Jurkat, Clone E6-1 (cell line): ENCODE results near the gene MYH4. TPM values are rescaled to one million over a fixed set of nuclear protein-coding genes. Genes with fewer than 3 reads are reported as not detected.

ENCODE experiments used
- DNase-seq: peaks from one replicate; pipeline ENCODE4 v3.0.0-alpha.2; 2011; ENCODE audit warnings: low read depth, low spot score
- H3K4me3 ChIP-seq: 2 replicates; pipeline ENCODE4 v1.5.1; 2011; ENCODE audit warnings: mild to moderate bottlenecking, low read length, control low read depth, moderate library complexity
- polyA plus RNA-seq: library from polyadenylated mRNA; unstranded; fragments of >200 nt; gene quantifications from one replicate; pipeline ENCODE4 v1.2.1, GENCODE V29; 2012; ENCODE audit warnings: missing spikeins; ENCODE audit not compliant: insufficient read length, insufficient read depth

The MYH4 gene
- polyA plus RNA-seq, result not detected

- no peak within 1 kb of the TSS for H3K4me3 ChIP-seq
- DNase-seq, result no peak
These were observed at the start of gene MYH4 for GRCh38 chr17:10469459-10469858. TSS of gene MYH4 (minus strand) at chr17:10469559. CDS start at chr17:10466745, 2,814 bp downstream.

GRCh38 chr17:10518271-10519037 lies 49.1 kb upstream of the MYH4 start, which contains the start of gene MYH1:
TSS of gene MYH1 (minus strand) at chr17:10518542. CDS start at chr17:10516642, 1,900 bp downstream.
- no peak within 1 kb of the TSS for H3K4me3 ChIP-seq

GRCh38 chr17:10516638-10517037 lies 47.3 kb upstream of the MYH4 start:
- no peak for DNase-seq
- no peak overlapping the region for H3K4me3 ChIP-seq

More at GRCh38 chr17:10518271-10519037, 49.1 kb upstream of the MYH4 start, which contains the start of gene MYH1:
- no peak for DNase-seq

GRCh38 chr17:10516065-10516464 lies 46.7 kb upstream of the MYH4 start:
- no peak overlapping the region for H3K4me3 ChIP-seq
- no peak for DNase-seq

GRCh38 chr17:10513299-10514067 lies 44.1 kb upstream of the MYH4 start:
- no peak overlapping the region for H3K4me3 ChIP-seq
- DNase-seq, result no peak

- H3K4me3 ChIP-seq, result no peak overlapping the region
- DNase-seq, result no peak
These were observed 43.5 kb upstream of the MYH4 start for GRCh38 chr17:10512856-10513255.

- no peak overlapping the region for H3K4me3 ChIP-seq
- no peak for DNase-seq
These were observed 30.6 kb upstream of the MYH4 start for GRCh38 chr17:10499950-10500349.

GRCh38 chr17:10492004-10492403 lies 22.6 kb upstream of the MYH4 start:
- no peak for DNase-seq
- H3K4me3 ChIP-seq, result no peak overlapping the region

- no peak overlapping the region for H3K4me3 ChIP-seq
- no peak for DNase-seq
These were observed 12.9 kb upstream of the MYH4 start for GRCh38 chr17:10482252-10482651.

- DNase-seq, result no peak
- H3K4me3 ChIP-seq, result no peak overlapping the region
These were observed 8.3 kb upstream of the MYH4 start for GRCh38 chr17:10477701-10478100.

- DNase-seq, result no peak
- no peak overlapping the region for H3K4me3 ChIP-seq
These were observed 5.2 kb upstream of the MYH4 start for GRCh38 chr17:10474536-10474935.

GRCh38 chr17:10471858-10472257 lies 2.5 kb upstream of the MYH4 start:
- DNase-seq, result no peak
- no peak overlapping the region for H3K4me3 ChIP-seq

- no peak overlapping the region for H3K4me3 ChIP-seq
- DNase-seq, result no peak
These were observed 6.0 kb downstream of the MYH4 start for GRCh38 chr17:10463402-10463801.

GRCh38 chr17:10460062-10460461 lies 9.3 kb downstream of the MYH4 start:
- no peak overlapping the region for H3K4me3 ChIP-seq
- no peak for DNase-seq

- H3K4me3 ChIP-seq, result no peak overlapping the region
- no peak for DNase-seq
These were observed 10.7 kb downstream of the MYH4 start for GRCh38 chr17:10458701-10459100.

GRCh38 chr17:10457952-10458351 lies 11.4 kb downstream of the MYH4 start:
- H3K4me3 ChIP-seq, result no peak overlapping the region
- no peak for DNase-seq

- no peak overlapping the region for H3K4me3 ChIP-seq
- DNase-seq, result no peak
These were observed 22.1 kb downstream of the MYH4 start for GRCh38 chr17:10447026-10447931.

- H3K4me3 ChIP-seq, result no peak overlapping the region
- no peak for DNase-seq
These were observed 29.5 kb downstream of the MYH4 start for GRCh38 chr17:10439816-10440215.

GRCh38 chr17:10435096-10435495 lies 34.3 kb downstream of the MYH4 start:
- no peak for DNase-seq
- H3K4me3 ChIP-seq, result no peak overlapping the region
